SIG-M5 treated with dmso at 0.1 percent for 504 hours (cell line): ENCODE data around the gene EPB41L1.

Experiments
- DNase-seq: peaks from one replicate; lab custom pipeline; 2025; ENCODE audit not compliant: unreplicated experiment; lab: John Stamatoyannopoulos, UW

Gene EPB41L1

DNA sequence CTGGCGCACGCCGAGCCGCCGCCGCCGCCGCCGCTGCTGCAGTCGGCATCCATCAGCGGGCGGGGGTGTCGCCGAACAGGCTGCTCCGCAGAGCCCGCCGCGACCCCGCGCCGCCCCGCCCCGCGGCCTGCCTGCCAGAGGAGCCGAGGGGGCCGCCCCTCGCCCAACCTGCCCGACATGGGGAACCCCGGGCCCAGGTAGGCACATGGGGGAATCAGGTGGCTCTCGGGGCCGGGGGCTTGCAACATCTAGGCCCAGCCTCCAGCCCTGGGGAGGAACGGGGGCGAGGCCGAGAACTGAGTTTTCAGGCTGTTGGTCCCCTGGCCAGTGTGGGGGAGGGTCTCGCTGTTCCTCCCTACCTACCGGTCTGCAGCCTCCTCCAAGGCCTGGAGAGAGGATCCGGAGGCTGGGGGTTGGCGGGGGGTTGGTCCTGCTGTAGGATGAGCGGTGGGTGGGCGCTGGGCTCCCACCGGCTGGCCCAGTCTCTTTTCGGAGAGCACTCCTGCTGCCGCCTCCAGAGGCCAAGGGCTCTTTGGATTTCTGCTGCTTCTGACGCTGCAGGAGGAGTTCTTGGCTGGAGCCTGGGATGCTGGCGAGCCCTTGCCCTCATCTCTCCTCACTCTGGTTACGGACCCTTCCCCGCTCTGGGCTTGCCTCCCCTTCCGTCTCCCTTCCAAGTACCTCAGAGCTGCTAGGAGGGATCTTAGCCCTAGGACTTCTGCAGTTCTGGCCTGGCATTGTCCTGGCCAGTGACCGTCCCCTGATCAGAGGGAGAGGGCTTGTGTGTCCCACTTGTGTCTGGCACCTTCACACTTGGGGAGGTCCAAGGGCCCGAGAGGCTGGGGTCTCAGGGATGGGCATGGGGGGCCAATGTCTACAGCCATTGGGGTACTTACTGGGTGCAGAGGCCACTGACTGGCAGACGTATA is at the start of gene EPB41L1:
TSS of gene EPB41L1 (plus strand) at position 41 of the 929 bp plus-strand sequence. CDS start 19,038 bp downstream, outside the sequence.
- DNase-seq = no peak

DNA sequence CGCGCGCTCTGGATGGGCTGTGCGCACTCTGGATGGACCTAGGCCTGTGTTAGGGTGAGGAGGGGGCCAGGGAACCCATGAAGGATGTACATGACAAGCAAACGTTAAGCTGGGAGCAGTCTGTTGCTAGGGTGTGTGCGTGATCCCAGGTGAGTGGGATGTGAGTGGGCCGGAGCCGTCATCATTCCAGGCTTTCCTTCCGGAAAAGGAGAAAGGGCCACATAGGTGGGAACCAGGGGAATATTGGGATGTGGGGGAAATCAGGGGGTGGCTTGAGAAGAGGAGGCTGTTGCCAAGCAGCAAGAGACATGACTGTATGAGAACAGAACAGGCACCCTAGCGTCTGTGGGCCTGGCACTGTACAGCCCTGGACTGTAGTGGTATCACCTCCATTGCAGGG is 49.7 kb upstream of the EPB41L1 start:
- no peak for DNase-seq

DNA sequence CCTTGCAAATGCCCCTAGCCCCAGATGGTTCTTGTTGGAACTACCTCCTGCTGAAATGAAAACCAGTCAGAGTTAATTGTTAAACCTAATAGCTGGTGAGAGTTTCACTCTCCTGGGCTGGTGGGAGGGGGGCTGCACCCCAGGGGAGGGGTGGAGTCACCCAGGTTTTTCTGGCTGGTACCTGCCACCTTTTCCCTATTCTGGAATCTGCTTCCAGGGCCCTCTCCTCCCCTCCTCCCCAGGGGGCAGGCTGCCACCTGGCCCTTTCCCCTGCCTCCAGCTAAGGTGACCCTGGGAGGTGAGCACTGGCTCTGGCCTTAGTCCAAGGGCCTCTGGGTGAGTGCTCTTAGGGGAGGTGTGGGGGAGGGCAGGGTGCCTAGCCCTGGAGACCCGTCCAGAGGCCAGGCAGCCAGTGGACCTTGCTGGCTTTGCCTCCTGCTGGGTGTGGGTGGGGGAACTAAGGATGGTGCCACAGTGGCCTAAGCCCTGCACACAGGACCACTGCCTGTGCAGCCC is 48.8 kb upstream of the EPB41L1 start:
- no peak for DNase-seq

DNA sequence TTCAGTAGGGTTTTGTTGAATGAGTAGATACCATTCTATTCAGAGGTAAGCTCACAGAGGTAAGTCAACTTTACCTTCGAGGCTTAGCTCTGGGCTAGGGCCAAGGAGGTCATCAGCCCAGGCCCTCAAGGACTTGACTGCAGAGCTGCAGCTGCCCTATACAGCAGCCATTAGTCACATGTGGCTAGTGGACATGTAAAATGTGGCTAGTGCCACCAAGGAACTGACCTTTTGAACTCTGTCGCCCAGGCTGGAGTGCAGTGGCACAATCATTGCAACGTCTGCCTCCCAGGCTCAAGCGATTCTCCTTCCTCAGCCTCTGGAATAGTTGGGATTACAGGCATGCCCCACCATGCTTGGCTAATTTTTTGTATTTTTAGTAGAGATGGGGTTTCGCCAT is 47.9 kb upstream of the EPB41L1 start:
- DNase-seq = no peak

DNA sequence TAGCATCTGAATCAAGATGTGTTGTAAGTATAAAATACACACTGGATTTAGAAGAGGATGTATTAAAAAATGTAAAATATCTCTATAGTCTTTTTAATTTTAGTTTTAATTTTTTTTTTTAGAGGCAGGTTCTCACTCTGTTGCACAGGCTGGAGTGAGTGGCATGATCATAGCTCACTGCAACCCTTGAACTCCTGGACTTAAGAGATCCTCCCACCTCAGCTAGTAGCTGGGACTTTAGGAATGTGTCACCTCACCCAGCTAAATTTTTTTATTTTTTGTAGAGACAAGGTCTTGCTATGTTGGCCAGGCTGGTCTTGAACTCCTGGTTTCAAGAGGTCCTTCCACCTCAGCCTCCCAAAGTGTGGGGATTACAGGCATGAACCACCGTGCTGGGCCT is 46.7 kb upstream of the EPB41L1 start:
- DNase-seq = no peak

DNA sequence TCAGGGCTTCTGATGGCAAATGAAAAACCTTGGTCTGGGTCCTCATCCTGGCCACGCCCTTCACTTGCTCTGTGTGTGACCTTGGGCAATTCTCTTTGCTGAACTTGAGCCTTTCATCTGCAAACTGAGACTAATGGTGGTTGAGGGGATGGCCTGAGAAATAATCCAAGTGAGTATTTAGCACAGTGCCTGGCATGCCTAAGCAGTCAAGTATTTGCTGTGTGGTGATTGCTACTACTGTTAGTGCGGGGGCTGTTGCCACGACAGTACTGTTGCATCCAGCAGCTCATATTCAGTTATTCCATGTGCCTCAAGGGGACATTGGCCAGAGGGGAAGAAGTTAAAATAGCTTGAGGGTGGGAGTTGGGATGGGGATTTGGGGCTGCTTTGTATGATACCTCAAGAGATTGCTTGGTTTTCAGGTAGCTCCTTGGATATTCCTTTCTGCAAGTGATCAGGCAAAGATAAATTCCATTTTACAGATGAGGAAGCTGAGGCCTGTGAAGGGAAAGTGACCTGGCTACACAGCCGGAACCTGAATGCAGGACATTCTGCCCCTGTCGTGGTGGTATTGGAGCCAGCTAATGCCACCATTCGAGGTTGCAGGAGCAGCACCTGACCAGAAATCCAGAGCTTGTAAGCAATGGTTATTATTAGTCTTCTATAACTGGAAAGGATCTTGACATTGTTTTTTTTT is 45.1 kb upstream of the EPB41L1 start:
- no peak for DNase-seq

DNA sequence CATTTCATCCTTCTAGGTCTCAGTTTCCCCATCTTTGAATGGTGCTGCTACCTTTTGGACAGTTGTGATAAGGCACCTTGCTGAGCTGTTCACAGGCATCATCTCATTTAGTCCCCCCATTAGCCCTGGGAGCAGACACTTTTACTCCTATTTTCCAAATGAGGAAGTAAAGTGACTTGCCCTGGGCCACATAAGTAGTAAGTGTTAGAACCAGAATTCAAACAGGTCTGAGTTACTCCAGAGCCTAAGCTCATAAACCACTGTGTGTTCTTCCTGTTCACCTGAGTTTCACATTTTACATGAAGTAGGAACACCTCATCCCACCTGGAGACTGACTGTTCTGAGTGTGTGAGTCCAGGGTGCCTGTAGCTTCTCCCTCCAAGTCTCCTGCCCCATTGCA is 43.5 kb upstream of the EPB41L1 start:
- peak; percentile 37 for DNase-seq

DNA sequence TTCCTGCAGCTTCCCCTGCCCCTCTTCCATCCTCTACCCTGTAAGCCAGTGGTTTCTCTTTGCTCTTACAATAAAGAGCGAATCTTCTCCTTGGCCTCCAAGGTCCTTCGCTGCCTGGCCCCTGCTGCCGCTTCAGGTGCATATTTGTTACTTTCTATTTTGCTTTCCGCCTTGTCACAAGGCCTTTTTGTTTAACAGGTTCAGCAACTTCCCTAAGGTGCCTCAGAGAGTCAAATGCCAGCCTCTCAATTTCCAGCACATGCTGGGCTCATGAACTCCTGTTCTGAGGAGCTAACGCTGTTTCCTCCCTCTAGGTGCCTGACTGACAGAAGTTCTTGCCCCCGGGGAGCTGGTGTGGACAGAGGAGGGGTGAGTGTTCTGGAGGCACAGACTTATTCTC is 42.4 kb upstream of the EPB41L1 start:
- no peak for DNase-seq

DNA sequence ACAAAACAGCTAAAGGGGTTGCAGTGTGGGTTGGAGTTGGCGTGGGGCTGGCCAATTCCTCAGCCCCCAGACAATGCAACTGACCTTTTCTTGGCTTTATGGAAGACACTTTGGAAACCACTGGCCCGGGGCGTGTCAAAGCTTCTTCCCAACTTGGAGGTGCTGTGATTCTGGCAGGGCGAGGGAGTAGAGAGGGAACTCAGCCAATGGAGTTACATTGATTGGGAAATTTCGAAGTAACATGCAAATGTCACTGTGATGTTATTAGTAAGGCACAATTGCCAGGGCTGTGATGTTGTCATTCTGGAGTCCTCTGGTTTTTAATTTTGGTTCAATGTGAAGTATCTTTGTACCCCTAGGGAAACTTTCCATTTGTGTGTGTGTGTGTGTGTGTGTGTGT is 41.5 kb upstream of the EPB41L1 start:
- no peak for DNase-seq

DNA sequence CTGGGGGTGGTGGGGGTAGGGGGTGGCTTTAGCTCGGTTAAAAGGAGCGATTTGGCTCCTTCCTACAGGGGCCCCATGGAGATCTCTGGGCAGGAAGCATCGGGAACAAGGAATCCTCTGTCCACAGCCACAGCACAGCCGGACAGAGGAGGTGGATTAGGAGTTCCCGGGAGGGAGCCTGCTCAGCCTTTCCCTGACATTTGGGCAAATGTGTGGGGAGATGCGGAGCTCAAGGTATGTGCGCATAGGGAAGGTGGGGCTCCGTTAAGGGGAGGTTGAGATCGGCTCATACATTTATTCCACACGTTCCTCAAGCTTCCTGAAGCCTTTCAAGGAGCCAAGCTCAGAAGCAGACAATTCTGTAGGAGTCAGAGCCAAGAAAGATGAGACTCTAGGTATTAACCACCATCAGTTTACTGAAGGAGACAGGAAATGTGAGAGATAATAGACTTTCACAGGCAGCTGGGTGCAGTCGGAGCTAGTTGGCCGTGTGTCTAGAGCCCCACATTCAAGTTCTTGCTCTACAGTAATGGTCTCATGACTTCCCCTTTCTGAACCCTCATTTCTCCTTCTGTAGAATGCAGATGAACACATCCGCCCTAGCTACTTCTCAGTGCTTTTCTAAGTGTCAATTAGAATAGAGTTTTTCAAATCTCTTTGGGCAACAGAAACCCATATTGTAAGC is 40.8 kb upstream of the EPB41L1 start:
- DNase-seq = peak; percentile 89

DNA sequence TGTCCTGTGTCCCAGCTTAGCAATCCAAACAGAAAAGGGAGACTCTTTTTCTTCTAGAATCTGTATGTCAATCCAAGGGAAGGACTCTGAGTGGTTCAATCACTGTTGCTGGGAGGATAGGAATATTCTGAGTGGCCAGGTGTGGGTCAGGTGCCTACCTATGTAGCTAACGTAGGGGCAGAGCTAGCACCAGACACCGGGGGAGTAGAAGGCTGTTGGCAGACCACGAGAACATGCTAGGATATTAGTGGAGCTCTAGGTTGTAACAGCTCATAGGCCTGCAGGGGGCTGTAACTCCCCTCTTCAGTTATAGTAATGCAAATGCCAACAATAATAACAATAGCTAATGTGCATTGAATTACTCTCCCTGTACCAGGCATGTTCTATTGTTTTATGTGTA is 39.8 kb upstream of the EPB41L1 start:
- DNase-seq = no peak

DNA sequence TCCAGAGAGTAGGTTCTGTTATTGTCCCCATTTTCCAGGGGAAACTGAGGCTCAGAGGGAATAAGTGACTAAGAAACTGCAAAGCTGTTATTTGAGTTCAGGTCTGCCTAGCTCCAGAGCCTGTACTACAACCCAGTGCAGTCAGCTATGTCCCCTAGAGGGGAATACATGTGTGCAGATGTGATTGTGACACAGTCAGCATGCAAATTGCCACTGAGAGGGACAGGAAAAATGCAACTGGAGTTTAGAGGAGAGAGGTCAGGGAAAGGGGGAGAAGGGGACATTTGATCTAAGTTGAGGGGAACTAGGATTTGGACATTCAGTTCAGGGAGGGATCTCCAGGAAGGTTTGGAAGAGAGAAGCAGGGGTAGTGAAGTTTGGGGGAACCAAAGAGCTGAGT is 38.6 kb upstream of the EPB41L1 start:
- no peak for DNase-seq

DNA sequence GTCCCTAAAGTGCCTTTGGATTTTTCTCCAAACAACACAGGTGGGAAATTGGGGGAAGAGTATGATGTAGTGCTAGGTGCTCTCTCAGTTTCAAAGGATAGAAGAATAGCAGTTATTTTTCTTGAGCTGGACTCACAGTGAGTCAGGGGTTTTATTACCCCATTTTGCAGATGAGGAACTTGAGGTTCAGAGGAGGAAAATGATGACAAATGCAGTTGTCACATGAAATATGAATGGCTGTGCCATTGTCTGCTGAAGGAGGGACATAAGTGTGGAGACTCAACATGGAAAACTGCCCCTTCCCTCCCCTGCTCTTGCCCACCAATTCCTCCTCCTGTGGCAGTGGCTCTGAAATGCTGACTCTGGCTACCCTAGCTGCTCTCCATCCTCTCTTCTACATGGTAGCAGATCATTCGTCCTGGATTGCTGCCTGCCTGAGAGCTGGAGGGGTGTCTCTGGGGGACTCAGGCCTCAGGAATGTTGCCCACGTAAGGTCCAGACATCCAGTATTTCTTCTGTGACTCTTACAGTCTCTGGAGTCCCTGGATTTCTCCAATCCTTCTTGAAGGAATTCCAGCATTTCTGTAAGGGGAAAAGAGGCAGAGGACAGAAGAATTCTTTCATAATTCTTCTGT is 37.6 kb upstream of the EPB41L1 start:
- DNase-seq = no peak

DNA sequence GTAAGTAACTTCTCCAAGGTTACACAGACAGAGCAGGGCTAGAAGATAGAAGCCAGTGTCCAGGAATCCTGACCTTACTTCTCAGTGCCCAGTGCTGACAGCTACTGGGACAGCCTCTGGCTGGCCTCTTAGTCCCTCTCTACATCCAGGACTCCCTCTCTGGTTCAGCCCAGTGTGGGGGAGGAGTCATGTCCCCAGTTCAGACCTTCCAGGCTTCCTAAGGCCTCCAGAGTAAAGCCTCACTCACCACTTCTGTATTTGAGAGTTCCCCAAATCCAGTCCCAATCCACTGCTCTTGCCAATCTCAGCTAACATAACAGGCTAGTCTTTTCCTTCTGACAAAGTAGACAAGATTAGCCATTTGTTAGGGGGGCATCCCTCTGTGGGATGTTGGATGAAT is 36.9 kb upstream of the EPB41L1 start:
- no peak for DNase-seq

DNA sequence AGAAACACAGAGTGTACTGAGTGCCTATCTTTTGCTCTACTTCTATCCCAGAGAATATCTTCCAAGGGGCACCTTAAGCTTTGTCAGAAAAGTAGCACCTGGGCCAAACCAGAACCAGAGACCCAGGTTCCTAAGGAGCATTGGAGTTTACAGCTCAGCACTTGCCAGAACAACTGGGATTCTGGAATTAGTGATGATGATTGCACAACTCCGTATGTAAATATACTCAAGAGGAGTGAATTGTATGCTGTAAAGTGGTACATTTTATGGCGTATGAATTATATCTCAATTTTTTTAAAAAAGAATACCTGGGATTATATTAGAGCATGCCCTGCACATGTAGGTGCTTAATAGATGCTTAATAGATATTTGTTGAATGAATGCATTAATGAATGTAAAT is 36.2 kb upstream of the EPB41L1 start:
- DNase-seq = no peak

DNA sequence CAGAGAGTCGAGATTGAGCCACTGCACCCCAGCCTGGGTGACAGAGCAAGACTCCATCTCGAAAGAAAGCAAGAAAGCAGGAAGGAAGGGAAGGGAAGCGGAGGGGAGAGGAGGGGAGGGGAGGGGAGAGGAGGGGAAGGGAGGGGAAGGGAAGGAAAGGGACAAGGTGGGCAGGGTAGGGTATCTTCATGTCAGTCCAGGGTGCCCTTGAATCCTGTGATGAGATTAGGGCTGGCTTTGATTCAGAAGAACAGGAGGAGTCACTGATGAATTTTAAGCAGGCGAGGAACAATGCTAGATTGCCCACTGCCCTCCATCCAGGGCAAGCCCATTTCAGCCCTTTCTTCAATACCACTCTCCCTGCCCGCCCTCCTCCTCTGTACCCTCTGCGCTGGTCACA is 35.0 kb upstream of the EPB41L1 start:
- no peak for DNase-seq

DNA sequence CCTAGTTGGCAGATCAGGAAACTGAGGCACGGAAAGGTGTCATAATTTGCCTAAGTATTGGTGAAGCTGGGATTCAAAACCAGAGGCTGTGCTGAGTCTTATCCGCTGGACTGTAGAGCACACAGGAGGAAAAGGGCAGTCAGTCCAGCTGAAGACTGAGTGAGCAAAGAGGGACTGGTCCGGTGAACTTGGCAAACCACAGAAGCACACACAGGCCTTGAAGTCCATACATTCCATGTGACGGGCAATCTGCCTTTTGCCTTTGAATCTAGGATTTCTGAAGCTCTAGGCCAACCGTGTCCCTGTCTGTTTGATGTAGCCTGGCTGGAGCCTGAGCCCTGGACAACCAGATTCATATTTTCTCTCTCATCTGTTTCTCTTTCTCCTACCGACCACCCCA is 34.3 kb upstream of the EPB41L1 start:
- DNase-seq = no peak

DNA sequence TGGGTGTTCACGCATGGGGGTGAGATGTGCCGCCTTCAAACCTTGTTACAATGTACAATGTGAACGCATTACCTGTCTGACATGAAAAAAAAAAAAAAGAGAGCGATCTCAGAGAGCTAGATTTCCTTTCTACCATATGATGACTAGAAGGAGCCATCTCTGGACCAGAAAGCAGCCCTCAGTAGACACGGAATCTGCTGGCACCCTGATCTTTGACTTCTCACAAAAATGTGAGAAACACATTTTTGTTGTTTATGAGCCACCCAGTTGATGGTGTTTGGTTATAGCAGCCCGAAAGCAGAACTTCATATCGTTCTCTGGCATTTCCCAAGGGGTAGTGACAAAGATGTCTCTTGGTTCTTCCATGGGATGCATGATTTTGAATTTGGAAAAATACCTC is 33.5 kb upstream of the EPB41L1 start:
- DNase-seq = no peak

DNA sequence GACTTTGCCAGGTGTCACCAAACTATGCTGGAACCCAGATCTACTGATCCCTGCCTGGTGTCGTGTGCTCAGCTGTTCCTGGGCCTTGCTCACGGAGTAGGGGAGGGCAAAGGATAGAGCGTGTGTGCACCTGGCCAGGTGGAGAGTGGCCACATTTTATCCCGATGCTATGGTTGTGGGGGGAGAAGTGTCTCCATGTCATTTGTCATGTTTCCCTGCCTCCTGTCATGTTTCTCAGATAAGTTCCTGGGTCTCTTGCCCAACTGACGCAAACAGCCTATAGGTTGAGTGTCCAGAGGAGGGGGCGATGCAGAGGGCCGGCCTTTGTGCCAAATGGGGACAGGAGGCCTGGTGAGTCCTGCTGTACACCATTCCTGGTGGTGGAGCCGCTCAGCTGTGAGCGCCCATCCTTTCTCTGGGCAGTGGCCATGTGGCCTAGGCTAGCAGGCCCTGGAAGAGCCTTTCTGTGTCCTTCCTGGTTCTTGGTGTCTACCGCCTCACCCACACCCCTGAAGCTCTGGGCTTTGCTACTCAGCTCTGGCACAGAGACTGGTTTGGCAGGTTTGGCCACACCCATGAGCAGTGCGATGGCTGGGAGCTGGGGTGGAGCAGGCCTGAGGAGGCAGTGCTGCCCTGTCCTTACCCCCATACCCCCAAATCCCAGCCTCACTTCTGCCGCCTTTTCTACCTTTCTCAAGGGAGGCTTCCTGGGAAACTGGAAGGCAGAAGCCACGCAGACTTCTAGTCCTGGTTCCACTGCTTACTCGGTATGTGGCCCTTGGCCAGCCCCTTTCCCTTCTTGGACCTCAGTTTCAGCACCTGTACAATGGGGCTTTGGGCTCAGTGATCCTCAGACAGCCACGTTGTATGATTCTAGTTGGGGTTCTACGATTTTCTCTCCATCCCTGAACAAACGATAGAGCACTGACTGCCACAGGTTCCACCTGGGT is 32.3 kb upstream of the EPB41L1 start:
- peak; percentile 35 for DNase-seq

DNA sequence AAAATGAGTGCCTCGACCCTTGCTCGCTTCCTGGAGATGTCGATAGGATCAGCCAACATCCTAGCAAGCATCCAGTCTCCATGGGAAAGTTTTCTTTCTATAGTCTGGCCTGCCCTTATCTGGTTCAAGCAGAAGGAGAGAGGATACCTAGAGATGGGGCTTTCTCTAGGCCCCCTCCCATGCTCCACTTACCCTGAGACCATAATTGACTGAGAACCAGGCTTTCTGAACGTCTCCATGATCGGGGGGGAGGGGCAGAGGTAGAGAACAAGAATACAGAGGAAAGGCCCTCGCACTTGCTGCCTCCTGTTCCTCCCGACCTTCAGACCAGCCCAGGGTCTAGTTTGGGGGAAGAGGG is 31.6 kb upstream of the EPB41L1 start:
- DNase-seq = no peak
